ENCODE results near the gene SFT2D3. TPM values are rescaled to one million over a fixed set of nuclear protein-coding genes. Genes with fewer than 3 reads are reported as not detected.

Gene SFT2D3
- total RNA-seq, 2 donors from 2014 or later: 7.1 to 9.5 TPM

- no peak for ATAC-seq (ENCODE audit: insufficient number of reproducible peaks, low FRiP score, low read depth)
- TF ChIP-seq CTCF (IDR thresholded peaks at IDR 0.05): no peak
Observed at GRCh38 chr2:127726158-127726880, 25.0 kb downstream of the SFT2D3 start.

GRCh38 chr2:127733113-127733815, 32.0 kb downstream of the SFT2D3 start:
- Histone ChIP-seq H3K4me1 (ENCODE audit: control insufficient read depth in 1 of 2, low read depth in 2 of 2) (peaks cover 13 to 16% of the 10 kb centered on the region in 2 donors), H3K36me3 (no peaks in the 10 kb centered on the region), H3K27me3 (replicated peaks; ENCODE audit: insufficient read depth) (no peaks in the 10 kb centered on the region), H3K4me3 (peak overlapping the region; percentile 62), H3K9me3 (no peaks in the 10 kb centered on the region), H3K27ac (peak overlapping the region in 1 of 2 donors; percentile 27)
- no peak for TF ChIP-seq CTCF (IDR thresholded peaks at IDR 0.05)
- no peak for DNase-seq (ENCODE audit: low spot score)
- ATAC-seq (ENCODE audit: insufficient number of reproducible peaks, low FRiP score, low read depth): no peak

More at GRCh38 chr2:127726158-127726880, 25.0 kb downstream of the SFT2D3 start:
- peaks cover 9% of the 10 kb centered on the region for H3K36me3 ChIP-seq
- H3K9me3 ChIP-seq: no peaks in the 10 kb centered on the region
- no peak overlapping the region for H3K4me3 ChIP-seq
- no peaks in the 10 kb centered on the region for H3K4me1 ChIP-seq (ENCODE audit: control insufficient read depth in 1 of 2, low read depth in 2 of 2)
- no peak overlapping the region for H3K27ac ChIP-seq
- DNase-seq (ENCODE audit: low spot score): no peak
- no peaks in the 10 kb centered on the region for H3K27me3 ChIP-seq (replicated peaks; ENCODE audit: insufficient read depth)

GRCh38 chr2:127733816-127734537, 32.7 kb downstream of the SFT2D3 start:
- Histone ChIP-seq H3K36me3 (no peaks in the 10 kb centered on the region), H3K27me3 (replicated peaks; ENCODE audit: insufficient read depth) (no peaks in the 10 kb centered on the region), H3K27ac (peak overlapping the region in 1 of 2 donors; percentile 27), H3K4me1 (ENCODE audit: control insufficient read depth in 1 of 2, low read depth in 2 of 2) (peaks cover 13 to 16% of the 10 kb centered on the region in 2 donors), H3K9me3 (no peaks in the 10 kb centered on the region), H3K4me3 (peak overlapping the region; percentile 62)
- ATAC-seq (ENCODE audit: insufficient number of reproducible peaks, low FRiP score, low read depth): peak; percentile 55
- no peak for DNase-seq (ENCODE audit: low spot score)
- no peak for TF ChIP-seq CTCF (IDR thresholded peaks at IDR 0.05)

- TF ChIP-seq CTCF (IDR thresholded peaks at IDR 0.05): no peak
- no peaks in the 10 kb centered on the region for H3K27me3 ChIP-seq (replicated peaks; ENCODE audit: insufficient read depth)
- H3K36me3 ChIP-seq: no peaks in the 10 kb centered on the region
- H3K9me3 ChIP-seq: no peaks in the 10 kb centered on the region
- H3K27ac ChIP-seq: peak overlapping the region in 1 of 2 donors; percentile 27
- ATAC-seq (ENCODE audit: insufficient number of reproducible peaks, low FRiP score, low read depth) (no peak), DNase-seq (ENCODE audit: low spot score) (no peak)
- H3K4me1 ChIP-seq (ENCODE audit: control insufficient read depth in 1 of 2, low read depth in 2 of 2): peaks cover 13 to 16% of the 10 kb centered on the region in 2 donors
- no peak overlapping the region for H3K4me3 ChIP-seq
Observed at GRCh38 chr2:127735044-127735443, 33.7 kb downstream of the SFT2D3 start.

All from thoracic aorta (tissue), 2 donors.